ENCODE measurements around the gene ZCCHC14.
A peak's percentile ranks its signal among the peaks of the same experiment; 100 is the strongest.

The ZCCHC14 gene

GRCh38 chr16:87492721-87493607, at the start of gene ZCCHC14:
TSS of gene ZCCHC14 (minus strand) at chr16:87493024. CDS start at chr16:87492238, 786 bp downstream.
- H3K27ac ChIP-seq: peak within 1 kb of the TSS; percentile 55
- TF ChIP-seq ZFX (IDR thresholded peaks at IDR 0.05) (peak; percentile 19; the same call in 1 of the 2 replicates), CTCF (conservative IDR thresholded peaks at IDR 0.05) (no peak)

GRCh38 chr16:87541872-87542234, 49.0 kb upstream of the ZCCHC14 start:
- TF ChIP-seq CTCF (conservative IDR thresholded peaks at IDR 0.05) (no peak), ZFX (IDR thresholded peaks at IDR 0.05) (no peak)
- no peak overlapping the region for H3K27ac ChIP-seq

GRCh38 chr16:87541147-87541871, 48.5 kb upstream of the ZCCHC14 start:
- no peak overlapping the region for H3K27ac ChIP-seq
- no peak for TF ChIP-seq CTCF (conservative IDR thresholded peaks at IDR 0.05)

GRCh38 chr16:87540897-87541146, 48.0 kb upstream of the ZCCHC14 start:
- TF ChIP-seq ZFX (IDR thresholded peaks at IDR 0.05): no peak
- TF ChIP-seq CTCF (conservative IDR thresholded peaks at IDR 0.05): no peak
- no peak overlapping the region for H3K27ac ChIP-seq

- TF ChIP-seq CTCF (conservative IDR thresholded peaks at IDR 0.05) (no peak), ZFX (IDR thresholded peaks at IDR 0.05) (no peak)
- no peak overlapping the region for H3K27ac ChIP-seq
These were observed 47.5 kb upstream of the ZCCHC14 start for GRCh38 chr16:87540072-87540896.

GRCh38 chr16:87539113-87539512, 46.3 kb upstream of the ZCCHC14 start:
- no peak for TF ChIP-seq CTCF (conservative IDR thresholded peaks at IDR 0.05)
- no peak for TF ChIP-seq ZFX (IDR thresholded peaks at IDR 0.05)
- no peak overlapping the region for H3K27ac ChIP-seq
